Ovary (tissue), 9 donors: ENCODE data around the gene STX2. TPM values are rescaled to one million over a fixed set of nuclear protein-coding genes. Genes with fewer than 3 reads are reported as not detected.

Experiments used
- DNase-seq, 5 donors: peaks; one replicate each; pipeline ENCODE4 v3.0.0-alpha.2; 2019 to 2020
- H3K27ac ChIP-seq, 2 donors: fragments of 200-600 bp; one replicate each; pipeline versions ENCODE4 v1.5.1 to v1.8.0; 2019 to 2022
- H3K27me3 ChIP-seq: fragments of 200-600 bp; one replicate; pipeline ENCODE4 v1.8.0; 2022
- H3K36me3 ChIP-seq: fragments of 200-600 bp; sonication (generic); one replicate; pipeline ENCODE4 v1.5.1; 2019
- H3K4me1 ChIP-seq: one replicate; pipeline ENCODE4 v1.8.1; 2013; ENCODE audit warnings: mild to moderate bottlenecking, moderate library complexity; ENCODE audit not compliant: insufficient read depth
- H3K4me3 ChIP-seq: fragments of 200-600 bp; sonication (generic); one replicate; pipeline ENCODE4 v1.5.1; 2017
- H3K9me3 ChIP-seq, 2 donors: fragments of 200-600 bp in 1 of 2; sonication (generic) in 1 of 2; one replicate each; pipeline versions ENCODE4 v1.5.1 to v1.8.1; 2013 to 2019; ENCODE audit warnings: mild to moderate bottlenecking in 1 of 2, moderate library complexity in 1 of 2
- CTCF ChIP-seq, 3 donors: fragments of 450-650 bp in 2 of 3; fragments of 200-600 bp in 1 of 3; IDR thresholded peaks; one replicate each; pipeline versions ENCODE4 v1.5.1 to v1.8.0; 2016 to 2022; ENCODE audit warnings: antibody characterized with exemption in 3 of 3, mild to moderate bottlenecking in 1 of 3
- EP300 ChIP-seq: sonication (generic); formaldehyde crosslinking; IDR thresholded peaks from one replicate; pipeline ENCODE4 v1.6.1; 2017; ENCODE audit warnings: antibody characterized with exemption
- POLR2A ChIP-seq: fragments of 450-650 bp; IDR thresholded peaks from one replicate; pipeline ENCODE4 v1.6.1; 2017; ENCODE audit warnings: antibody characterized with exemption, mild to moderate bottlenecking, moderate library complexity
- WGBS, 3 donors: extraction: QIAGEN DNeasy Blood & Tissue Kit in 1 of 3; methylation state at CpG; one replicate each; pipeline versions ENCODE4 v1.1.5 to v1.1.7; 2013 to 2017; 5-methylcytosine and 5-hydroxymethylcytosine counted together
- intact Hi-C, 4 donors: fragments of 100-400 bp; cut with DNase I; formaldehyde crosslinking; loops; one replicate each; pipeline versions ENCODE4 v1.11.0 to v1.15.1; 2022 to 2023
- polyA plus RNA-seq, 2 donors: library from polyadenylated mRNA; stranded (reverse); fragments of 200-250 nt in 1 of 2; fragments of 350-450 nt in 1 of 2; fragmentation: Illumina TruSeq in 1 of 2; extraction: RNeasy Lipid Tissue Mini Kit (QIAGEN cat#74804) in 1 of 2; gene quantifications; one replicate each; pipeline ENCODE4 v1.2.3, GENCODE V29; 2013 to 2014
- total RNA-seq, 7 donors: library from RNA; depleted of rRNA in 2 of 7; stranded (reverse); fragments of >200 nt in 2 of 7; fragmentation: NEBNext Ultra II Directional in 3 of 7; extraction: Animal tissue kit (Norgen Biotek cat#: 25700) in 3 of 7; gene quantifications; one replicate each; pipeline versions ENCODE4 v1.1.0 to v1.2.4, GENCODE V29; 2016 to 2023
- donor health status: DM: no; HTN: no; CAD: no; lungs with moderate emphysema.
- donor health status: DM: no; HTN: no; CAD: no.
- donor health status: Bipolar disorder and iron deficiency.
- donor health status: DM: yes; HTN: yes; CAD: no.
- donor health status: DM: no; HTN: no; CAD: no.
- donor health status: DM: yes; HTN: yes; CAD: no.

STX2 gene
- total and polyA plus RNA-seq, 9 donors = 12.9 to 26.9 (median 21.4) TPM

GRCh38 chr12:130780325-130780724, 58.7 kb downstream of the STX2 start:
- intact Hi-C loops = no loop called here
- WGBS, 3 donors = 82 to 83% (median 83%) methylated on average over 10 of the region's 10 CpGs
- no peak for TF ChIP-seq CTCF (IDR thresholded peaks at IDR 0.05)
- no peak for TF ChIP-seq EP300
- TF ChIP-seq POLR2A = no peak
- H3K4me1 ChIP-seq = no peaks in the 10 kb centered on the region
- no peaks in the 10 kb centered on the region for H3K9me3 ChIP-seq
- no peak overlapping the region for H3K4me3 ChIP-seq
- H3K27ac ChIP-seq = no peak overlapping the region
- no peak for DNase-seq
- no peaks in the 10 kb centered on the region for H3K27me3 ChIP-seq
- H3K36me3 ChIP-seq = no peaks in the 10 kb centered on the region

DNA sequence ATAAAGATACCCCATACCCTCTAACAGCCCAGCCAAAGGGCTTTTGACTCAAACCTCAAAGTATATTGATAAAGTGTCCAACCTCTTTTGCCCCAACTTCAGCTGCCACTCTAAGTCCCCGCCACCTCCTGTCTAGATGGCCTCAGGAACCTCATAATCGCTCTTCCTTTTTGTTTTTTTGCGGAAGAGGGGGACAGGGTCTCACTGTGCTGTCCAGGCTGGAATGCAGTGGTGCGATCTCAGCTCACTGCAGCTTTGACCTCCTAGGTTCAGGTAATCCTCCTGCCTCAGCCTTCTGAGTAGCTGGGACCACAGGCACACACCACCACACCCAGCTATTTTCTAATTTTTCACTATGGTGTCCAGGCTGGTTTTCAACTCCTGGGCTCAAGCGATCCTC, 60.3 kb downstream of the STX2 start:
- Histone ChIP-seq H3K9me3 (no peaks in the 10 kb centered on the region), H3K27me3 (no peaks in the 10 kb centered on the region), H3K27ac (no peak overlapping the region), H3K4me3 (no peak overlapping the region), H3K36me3 (no peaks in the 10 kb centered on the region), H3K4me1 (no peaks in the 10 kb centered on the region)
- DNase-seq = no peak
- intact Hi-C loops = no loop called here
- 81 to 97% (median 83%) methylated on average over 5 of the region's 5 CpGs for WGBS, 3 donors
- TF ChIP-seq EP300 = no peak
- no peak for TF ChIP-seq POLR2A
- TF ChIP-seq CTCF (IDR thresholded peaks at IDR 0.05) = no peak

GRCh38 chr12:130776857-130777339, 62.2 kb downstream of the STX2 start:
- Histone ChIP-seq H3K36me3 (no peaks in the 10 kb centered on the region), H3K4me3 (no peak overlapping the region), H3K27me3 (no peaks in the 10 kb centered on the region), H3K4me1 (no peaks in the 10 kb centered on the region), H3K27ac (no peak overlapping the region), H3K9me3 (no peaks in the 10 kb centered on the region)
- no peak for TF ChIP-seq CTCF (IDR thresholded peaks at IDR 0.05)
- TF ChIP-seq EP300 = no peak
- TF ChIP-seq POLR2A = no peak
- DNase-seq = no peak
- intact Hi-C loops = no loop called here
- 54 to 65% (median 57%) methylated on average over 11 of the region's 11 CpGs for WGBS, 3 donors

DNA sequence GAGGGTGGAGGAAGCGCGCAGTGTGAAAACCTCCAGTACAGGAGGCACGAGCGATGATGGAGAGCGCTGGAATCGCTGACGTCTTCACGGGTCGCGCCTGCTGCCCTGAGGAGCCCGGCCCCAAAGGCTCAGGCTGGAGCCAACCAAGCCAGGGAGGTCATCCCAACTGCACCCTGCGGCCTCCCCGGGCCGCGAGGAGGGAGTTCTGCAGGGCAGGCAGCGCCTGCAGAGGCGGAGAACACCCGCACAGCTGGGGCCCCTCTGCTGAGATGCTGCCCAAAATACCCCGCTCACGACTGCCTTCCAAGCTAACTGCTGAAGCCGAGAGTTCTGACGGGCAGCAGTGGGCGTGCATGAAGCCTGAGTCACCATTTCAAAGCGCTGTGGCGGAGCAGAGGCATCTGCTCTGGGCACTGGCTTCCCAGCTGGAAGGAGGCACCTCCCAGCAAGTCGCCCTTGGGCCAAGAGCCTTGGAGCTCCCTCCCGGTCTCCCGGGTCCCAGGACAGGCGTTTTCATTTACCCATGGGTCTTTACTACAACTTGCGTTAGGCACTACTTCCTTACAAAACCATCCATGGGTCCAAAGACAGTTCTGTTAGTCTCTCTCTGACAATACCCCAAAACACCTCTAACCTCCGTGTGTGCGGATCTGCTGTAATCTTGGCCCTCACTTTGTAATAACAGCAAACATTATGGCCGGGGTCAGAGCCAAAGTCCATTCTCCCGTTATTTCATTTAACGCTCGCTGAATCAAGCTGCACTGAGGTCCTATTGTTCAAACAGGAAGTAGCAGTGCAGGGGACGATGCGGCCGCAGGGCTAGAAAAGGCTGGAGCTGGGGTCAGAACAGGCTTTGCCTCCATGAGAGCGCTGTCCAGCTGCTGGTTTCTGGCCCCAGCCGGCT, 62.8 kb downstream of the STX2 start:
- Histone ChIP-seq H3K36me3 (no peaks in the 10 kb centered on the region), H3K4me3 (peak overlapping the region; percentile 9), H3K27me3 (no peaks in the 10 kb centered on the region), H3K4me1 (no peaks in the 10 kb centered on the region), H3K27ac (no peak overlapping the region), H3K9me3 (no peaks in the 10 kb centered on the region)
- WGBS, 3 donors = 2 to 3% (median 2%) methylated on average over 41 of the region's 41 CpGs
- peak in 4 of 5 donors; percentile 28 to 68 (median 40) for DNase-seq
- intact Hi-C loops = no loop called here
- TF ChIP-seq CTCF (IDR thresholded peaks at IDR 0.05) (no peak), POLR2A (no peak), EP300 (no peak)
